Fibroblast of lung (primary cell): ENCODE measurements around the gene SDK2. TPM values are rescaled to one million over a fixed set of nuclear protein-coding genes. Genes with fewer than 3 reads are reported as not detected.

ENCODE experiments used
- DNase-seq, 2 donors: peaks; one replicate each; pipeline versions ENCODE4 v3.0.0 to v3.0.0-alpha.2; 2010; ENCODE audit warnings: low read depth in 2 of 2
- H2AFZ ChIP-seq: 2 replicates; pipeline ENCODE4 v1.5.1; 2012; ENCODE audit warnings: low read length, control low read depth, inconsistent platforms
- H3K27ac ChIP-seq: 2 replicates; pipeline ENCODE4 v1.5.1; 2011; ENCODE audit warnings: low read length, control low read depth; ENCODE audit not compliant: insufficient read depth
- H3K27me3 ChIP-seq: 2 replicates; pipeline ENCODE4 v1.5.1; 2011; ENCODE audit warnings: mild to moderate bottlenecking, low read length; ENCODE audit not compliant: control insufficient read depth, insufficient read depth
- H3K36me3 ChIP-seq: 2 replicates; pipeline ENCODE4 v1.5.1; 2011; ENCODE audit warnings: low read length; ENCODE audit not compliant: control insufficient read depth, insufficient read depth
- H3K4me1 ChIP-seq: 2 replicates; pipeline ENCODE4 v1.5.1; 2011; ENCODE audit warnings: low read length; ENCODE audit not compliant: control insufficient read depth, insufficient read depth; ENCODE audit errors: extremely low read depth
- H3K4me2 ChIP-seq: 2 replicates; pipeline ENCODE4 v1.5.1; 2011; ENCODE audit warnings: low read length, control low read depth; ENCODE audit not compliant: insufficient read depth; ENCODE audit errors: extremely low read depth
- H3K4me3 ChIP-seq, 4 experiments: fragments of 200-600 bp in 1 of 4; sonication (generic) in 1 of 4; replicated peaks in 1 of 4; 2 replicates each; pipeline ENCODE4 v1.5.1; 2011 to 2016; ENCODE audit warnings: low read length in 4 of 4, low read depth in 3 of 4, mild to moderate bottlenecking in 3 of 4, control low read depth in 2 of 4, inconsistent platforms in 1 of 4, mixed read lengths in 1 of 4; ENCODE audit not compliant: insufficient read depth in 1 of 4; ENCODE audit errors: control extremely low read depth in 1 of 4
- H3K79me2 ChIP-seq: 2 replicates; pipeline ENCODE4 v1.5.1; 2012; ENCODE audit warnings: mild to moderate bottlenecking, low read length, inconsistent platforms; ENCODE audit not compliant: control insufficient read depth, insufficient read depth
- H3K9ac ChIP-seq: 2 replicates; pipeline ENCODE4 v1.5.1; 2011; ENCODE audit warnings: mild to moderate bottlenecking, low read length, control low read depth; ENCODE audit not compliant: insufficient read depth
- H3K9me3 ChIP-seq: 2 replicates; pipeline ENCODE4 v1.5.1; 2012; ENCODE audit warnings: low read depth, low read length; ENCODE audit not compliant: control insufficient read depth, insufficient read depth
- H4K20me1 ChIP-seq: 2 replicates; pipeline ENCODE4 v1.5.1; 2011; ENCODE audit warnings: low read length; ENCODE audit not compliant: control insufficient read depth, insufficient read depth; ENCODE audit errors: extremely low read depth
- EZH2 ChIP-seq: IDR thresholded peaks from 2 replicates; pipeline ENCODE4 v1.5.1; 2012; ENCODE audit warnings: low read length, control low read depth, mild to moderate bottlenecking; ENCODE audit errors: missing control alignments
- polyA plus RNA-seq, 2 donors: library from polyadenylated mRNA; depleted of rRNA in 1 of 2; stranded (reverse) in 1 of 2; unstranded in 1 of 2; fragments of >200 nt; gene quantifications; 2 replicates each; pipeline ENCODE4 v1.2.1, GENCODE V29; 2011 to 2012; ENCODE audit warnings: missing spikeins in 1 of 2
- total RNA-seq: library from RNA; depleted of rRNA; stranded (reverse); fragments of >200 nt; gene quantifications from 2 replicates; pipeline ENCODE4 v1.2.1, GENCODE V29; 2014
- TF ChIP-seq, protein P1 (sequence below), 2 donors: IDR thresholded peaks in 1 of 2; conservative IDR thresholded peaks in 1 of 2; 1 replicate in 1 of 2; 2 replicates in 1 of 2; pipeline ENCODE4 v1.5.1; 2011 to 2012; ENCODE audit warnings: low read length in 2 of 2, control low read depth in 1 of 2, inconsistent platforms in 1 of 2, low read depth in 1 of 2, mild to moderate bottlenecking in 1 of 2

Gene SDK2
- total and polyA plus RNA-seq, 2 donors (not counting 1 experiment from before 2014, with no cell fraction given): under 0.01 to 0.01 TPM

- H2AFZ ChIP-seq: no peak overlapping the region
- no peak overlapping the region for H3K4me2 ChIP-seq
- no peak overlapping the region for H3K4me3 ChIP-seq
- no peaks in the 10 kb centered on the region for H3K27me3 ChIP-seq
- TF ChIP-seq, protein P1, sequence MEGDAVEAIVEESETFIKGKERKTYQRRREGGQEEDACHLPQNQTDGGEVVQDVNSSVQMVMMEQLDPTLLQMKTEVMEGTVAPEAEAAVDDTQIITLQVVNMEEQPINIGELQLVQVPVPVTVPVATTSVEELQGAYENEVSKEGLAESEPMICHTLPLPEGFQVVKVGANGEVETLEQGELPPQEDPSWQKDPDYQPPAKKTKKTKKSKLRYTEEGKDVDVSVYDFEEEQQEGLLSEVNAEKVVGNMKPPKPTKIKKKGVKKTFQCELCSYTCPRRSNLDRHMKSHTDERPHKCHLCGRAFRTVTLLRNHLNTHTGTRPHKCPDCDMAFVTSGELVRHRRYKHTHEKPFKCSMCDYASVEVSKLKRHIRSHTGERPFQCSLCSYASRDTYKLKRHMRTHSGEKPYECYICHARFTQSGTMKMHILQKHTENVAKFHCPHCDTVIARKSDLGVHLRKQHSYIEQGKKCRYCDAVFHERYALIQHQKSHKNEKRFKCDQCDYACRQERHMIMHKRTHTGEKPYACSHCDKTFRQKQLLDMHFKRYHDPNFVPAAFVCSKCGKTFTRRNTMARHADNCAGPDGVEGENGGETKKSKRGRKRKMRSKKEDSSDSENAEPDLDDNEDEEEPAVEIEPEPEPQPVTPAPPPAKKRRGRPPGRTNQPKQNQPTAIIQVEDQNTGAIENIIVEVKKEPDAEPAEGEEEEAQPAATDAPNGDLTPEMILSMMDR (conservative IDR thresholded peaks at IDR 0.05 in 1 of 2, IDR thresholded peaks at IDR 0.05 in 1 of 2; ENCODE audit: low read depth in 1 of 2, low read length in 2 of 2): no peak
- no peaks in the 10 kb centered on the region for H3K79me2 ChIP-seq
- DNase-seq: no peak
- H4K20me1 ChIP-seq: no peaks in the 10 kb centered on the region
- no peaks in the 10 kb centered on the region for H3K9me3 ChIP-seq
- no peaks in the 10 kb centered on the region for H3K36me3 ChIP-seq
- H3K27ac ChIP-seq: no peak overlapping the region
- H3K4me1 ChIP-seq: no peaks in the 10 kb centered on the region
- no peak overlapping the region for H3K9ac ChIP-seq
Observed at GRCh38 chr17:73498886-73499554, 145.2 kb downstream of the SDK2 start.

GRCh38 chr17:73498176-73498575 is 146.1 kb downstream of the SDK2 start:
- Histone ChIP-seq H3K79me2 (no peaks in the 10 kb centered on the region), H2AFZ (no peak overlapping the region), H3K9ac (no peak overlapping the region), H3K27ac (no peak overlapping the region), H3K36me3 (no peaks in the 10 kb centered on the region), H3K27me3 (no peaks in the 10 kb centered on the region), H3K4me2 (no peak overlapping the region), H4K20me1 (no peaks in the 10 kb centered on the region), H3K4me3 (no peak overlapping the region), H3K9me3 (no peaks in the 10 kb centered on the region), H3K4me1 (no peaks in the 10 kb centered on the region)
- no peak for DNase-seq
- no peak for TF ChIP-seq EZH2
- TF ChIP-seq, protein P1 (conservative IDR thresholded peaks at IDR 0.05 in 1 of 2, IDR thresholded peaks at IDR 0.05 in 1 of 2; ENCODE audit: low read depth in 1 of 2, low read length in 2 of 2): no peak

GRCh38 chr17:73497721-73498120 is 146.5 kb downstream of the SDK2 start:
- Histone ChIP-seq H3K9ac (no peak overlapping the region), H3K4me3 (no peak overlapping the region), H3K79me2 (no peaks in the 10 kb centered on the region), H3K27me3 (no peaks in the 10 kb centered on the region), H4K20me1 (no peaks in the 10 kb centered on the region), H3K4me2 (no peak overlapping the region), H3K9me3 (no peaks in the 10 kb centered on the region), H3K4me1 (no peaks in the 10 kb centered on the region), H3K27ac (no peak overlapping the region), H3K36me3 (no peaks in the 10 kb centered on the region), H2AFZ (no peak overlapping the region)
- TF ChIP-seq, protein P1 (conservative IDR thresholded peaks at IDR 0.05 in 1 of 2, IDR thresholded peaks at IDR 0.05 in 1 of 2; ENCODE audit: low read depth in 1 of 2, low read length in 2 of 2): no peak
- TF ChIP-seq EZH2: no peak
- no peak for DNase-seq
